ENCODE measurements around the gene LMNTD2.

LMNTD2 gene

DNA sequence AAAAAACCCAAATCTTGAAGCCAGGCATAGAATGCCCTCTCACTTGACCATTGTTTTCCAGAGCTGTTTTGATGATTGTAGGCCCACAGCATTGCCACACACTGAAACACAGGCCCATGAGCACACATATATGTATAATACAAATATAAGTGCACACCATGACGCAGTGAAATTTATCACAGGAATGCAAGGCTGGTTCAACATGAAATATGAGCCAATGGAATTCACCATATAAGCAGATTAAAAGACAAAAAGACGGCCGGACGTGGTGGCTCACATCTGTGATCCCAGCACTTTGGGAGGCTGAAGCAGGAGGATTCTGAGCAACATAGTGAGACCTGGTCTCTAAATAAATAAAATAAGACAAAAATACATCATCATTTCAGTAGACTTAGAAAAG lies 44.1 kb downstream of the LMNTD2 start:
- H3K27me3 ChIP-seq (ENCODE audit: insufficient read depth, low read length): no peaks in the 10 kb centered on the region
- no peaks in the 10 kb centered on the region for H3F3A ChIP-seq (ENCODE audit: insufficient read depth, low read length)
- H3K9me2 ChIP-seq (ENCODE audit: low read depth, low read length): no peaks in the 10 kb centered on the region
- peaks cover 4% of the 10 kb centered on the region; the same call in 1 of the 2 replicates for H3K36me3 ChIP-seq (ENCODE audit: insufficient read depth, low read length)
- no peak overlapping the region for H3K4me2 ChIP-seq (ENCODE audit: low read length)
- no peaks in the 10 kb centered on the region for H3K79me2 ChIP-seq (ENCODE audit: insufficient read depth, low read length)
- 0 out of 2 replicates have a peak, but pooled peaks cover 5% of the 10 kb centered on the region for H3K9me3 ChIP-seq (ENCODE audit: low read length)
- no peak overlapping the region for H3K27ac ChIP-seq (ENCODE audit: low read depth, low read length, poor library complexity, severe bottlenecking)
- TF ChIP-seq, protein P1, sequence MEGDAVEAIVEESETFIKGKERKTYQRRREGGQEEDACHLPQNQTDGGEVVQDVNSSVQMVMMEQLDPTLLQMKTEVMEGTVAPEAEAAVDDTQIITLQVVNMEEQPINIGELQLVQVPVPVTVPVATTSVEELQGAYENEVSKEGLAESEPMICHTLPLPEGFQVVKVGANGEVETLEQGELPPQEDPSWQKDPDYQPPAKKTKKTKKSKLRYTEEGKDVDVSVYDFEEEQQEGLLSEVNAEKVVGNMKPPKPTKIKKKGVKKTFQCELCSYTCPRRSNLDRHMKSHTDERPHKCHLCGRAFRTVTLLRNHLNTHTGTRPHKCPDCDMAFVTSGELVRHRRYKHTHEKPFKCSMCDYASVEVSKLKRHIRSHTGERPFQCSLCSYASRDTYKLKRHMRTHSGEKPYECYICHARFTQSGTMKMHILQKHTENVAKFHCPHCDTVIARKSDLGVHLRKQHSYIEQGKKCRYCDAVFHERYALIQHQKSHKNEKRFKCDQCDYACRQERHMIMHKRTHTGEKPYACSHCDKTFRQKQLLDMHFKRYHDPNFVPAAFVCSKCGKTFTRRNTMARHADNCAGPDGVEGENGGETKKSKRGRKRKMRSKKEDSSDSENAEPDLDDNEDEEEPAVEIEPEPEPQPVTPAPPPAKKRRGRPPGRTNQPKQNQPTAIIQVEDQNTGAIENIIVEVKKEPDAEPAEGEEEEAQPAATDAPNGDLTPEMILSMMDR (IDR thresholded peaks at IDR 0.05; ENCODE audit: low read length): no peak
- TF ChIP-seq EZH2 (IDR thresholded peaks at IDR 0.05; ENCODE audit: borderline replicate concordance, low read length): no peak
- no peak overlapping the region for H3K4me3 ChIP-seq (ENCODE audit: low read depth, low read length, poor library complexity, severe bottlenecking)
- H3K4me1 ChIP-seq (ENCODE audit: insufficient read depth, low read length, severe bottlenecking): peaks cover 5% of the 10 kb centered on the region
- H2AFZ ChIP-seq (ENCODE audit: low read length): no peak overlapping the region
- H4K20me1 ChIP-seq (ENCODE audit: insufficient read depth, low read length): no peaks in the 10 kb centered on the region
- H3K9ac ChIP-seq (ENCODE audit: low read length): no peak overlapping the region

DNA sequence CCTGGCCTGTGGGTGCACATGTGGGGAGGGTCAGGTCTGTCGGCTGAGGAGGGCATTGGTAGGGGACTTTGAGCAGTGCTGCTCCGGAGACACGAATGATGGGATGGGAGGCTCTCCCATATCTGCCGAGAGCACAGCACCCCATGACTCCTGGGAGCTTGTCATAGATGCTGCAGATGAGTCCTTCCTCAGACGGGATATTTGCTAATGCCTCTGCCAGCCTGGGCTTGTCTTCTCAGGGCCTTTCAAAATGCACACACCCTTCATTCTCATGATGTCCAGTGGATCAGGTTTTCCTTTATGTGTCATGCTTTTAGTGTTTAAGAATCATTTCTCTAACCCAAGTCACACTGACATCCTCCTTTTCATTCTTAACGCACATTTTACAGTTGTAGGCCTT lies 45.4 kb downstream of the LMNTD2 start:
- Histone ChIP-seq H3K27ac (ENCODE audit: low read depth, low read length, poor library complexity, severe bottlenecking) (no peak overlapping the region), H3K79me2 (ENCODE audit: insufficient read depth, low read length) (no peaks in the 10 kb centered on the region), H2AFZ (ENCODE audit: low read length) (no peak overlapping the region), H3K4me1 (ENCODE audit: insufficient read depth, low read length, severe bottlenecking) (peaks cover 7% of the 10 kb centered on the region), H3F3A (ENCODE audit: insufficient read depth, low read length) (no peaks in the 10 kb centered on the region), H3K9me2 (ENCODE audit: low read depth, low read length) (no peaks in the 10 kb centered on the region), H3K4me2 (ENCODE audit: low read length) (no peak overlapping the region), H3K4me3 (ENCODE audit: low read depth, low read length, poor library complexity, severe bottlenecking) (no peak overlapping the region), H4K20me1 (ENCODE audit: insufficient read depth, low read length) (no peaks in the 10 kb centered on the region), H3K27me3 (ENCODE audit: insufficient read depth, low read length) (no peaks in the 10 kb centered on the region), H3K9ac (ENCODE audit: low read length) (no peak overlapping the region), H3K36me3 (ENCODE audit: insufficient read depth, low read length) (peaks cover 6% of the 10 kb centered on the region), H3K9me3 (ENCODE audit: low read length) (0 out of 2 replicates have a peak, but pooled peaks cover 5% of the 10 kb centered on the region)
- no peak for TF ChIP-seq EZH2 (IDR thresholded peaks at IDR 0.05; ENCODE audit: borderline replicate concordance, low read length)

- H3F3A ChIP-seq (ENCODE audit: insufficient read depth, low read length): no peaks in the 10 kb centered on the region
- 0 out of 2 replicates have a peak, but pooled peaks cover 5% of the 10 kb centered on the region for H3K9me3 ChIP-seq (ENCODE audit: low read length)
- H3K36me3 ChIP-seq (ENCODE audit: insufficient read depth, low read length): peaks cover 11% of the 10 kb centered on the region
- H3K4me2 ChIP-seq (ENCODE audit: low read length): no peak overlapping the region
- no peak overlapping the region for H3K9ac ChIP-seq (ENCODE audit: low read length)
- no peak for TF ChIP-seq EZH2 (IDR thresholded peaks at IDR 0.05; ENCODE audit: borderline replicate concordance, low read length)
- TF ChIP-seq, protein P1 (IDR thresholded peaks at IDR 0.05; ENCODE audit: low read length): no peak
- no peak overlapping the region for H2AFZ ChIP-seq (ENCODE audit: low read length)
- H3K27me3 ChIP-seq (ENCODE audit: insufficient read depth, low read length): no peaks in the 10 kb centered on the region
- H3K9me2 ChIP-seq (ENCODE audit: low read depth, low read length): no peaks in the 10 kb centered on the region
- no peaks in the 10 kb centered on the region for H3K79me2 ChIP-seq (ENCODE audit: insufficient read depth, low read length)
- H3K4me3 ChIP-seq (ENCODE audit: low read depth, low read length, poor library complexity, severe bottlenecking): no peak overlapping the region
- H4K20me1 ChIP-seq (ENCODE audit: insufficient read depth, low read length): no peaks in the 10 kb centered on the region
- H3K27ac ChIP-seq (ENCODE audit: low read depth, low read length, poor library complexity, severe bottlenecking): no peak overlapping the region
- H3K4me1 ChIP-seq (ENCODE audit: insufficient read depth, low read length, severe bottlenecking): peaks cover 7% of the 10 kb centered on the region
Observed at GRCh38 chr11:514606-515005, 45.9 kb downstream of the LMNTD2 start.
